ENCODE measurements around the gene ADCY9. TPM values are rescaled to one million over a fixed set of nuclear protein-coding genes. Genes with fewer than 3 reads are reported as not detected.

ADCY9 gene
- total and polyA plus RNA-seq, 5 donors: 13.0 to 31.4 (median 27.0) TPM

DNA sequence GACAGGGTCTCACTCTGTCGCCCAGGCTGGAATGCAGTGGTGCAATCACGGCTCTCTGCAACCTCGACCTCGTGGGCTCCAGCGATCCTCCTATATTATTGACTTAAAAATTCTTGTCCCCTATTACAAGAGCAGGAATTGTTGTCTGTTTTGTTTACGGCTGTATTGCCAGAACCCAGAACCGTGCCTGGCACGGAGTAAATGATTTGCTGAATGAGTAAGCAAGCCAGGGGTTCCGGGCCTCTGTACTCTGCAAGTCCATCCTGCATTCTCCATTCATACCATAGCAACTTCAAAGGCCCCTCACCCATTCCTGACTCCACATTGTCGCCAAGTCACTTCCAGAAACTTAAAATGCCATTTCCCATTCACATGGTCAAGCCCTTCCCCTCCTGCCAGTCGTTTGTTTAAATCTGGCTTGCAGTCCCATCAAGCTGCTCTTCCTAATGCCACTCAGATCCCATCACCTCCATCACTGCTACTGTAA, 6.9 kb downstream of the ADCY9 start:
- H3K9me3 ChIP-seq (ENCODE audit: control insufficient read depth, low read length): no peaks in the 10 kb centered on the region
- no peak overlapping the region for H3K4me3 ChIP-seq (ENCODE audit: low read length)
- intact Hi-C loops (cut with DNase I): no loop called here
- 73% methylated on average over 11 of the region's 11 CpGs for WGBS
- H3K27me3 ChIP-seq (ENCODE audit: control insufficient read depth, insufficient read depth): no peaks in the 10 kb centered on the region
- no peak for ATAC-seq
- no peak for DNase-seq
- H3K4me1 ChIP-seq (ENCODE audit: control insufficient read depth, insufficient read depth, low read length): peaks cover 14% of the 10 kb centered on the region
- no peak overlapping the region for H3K27ac ChIP-seq (ENCODE audit: low read length)

DNA sequence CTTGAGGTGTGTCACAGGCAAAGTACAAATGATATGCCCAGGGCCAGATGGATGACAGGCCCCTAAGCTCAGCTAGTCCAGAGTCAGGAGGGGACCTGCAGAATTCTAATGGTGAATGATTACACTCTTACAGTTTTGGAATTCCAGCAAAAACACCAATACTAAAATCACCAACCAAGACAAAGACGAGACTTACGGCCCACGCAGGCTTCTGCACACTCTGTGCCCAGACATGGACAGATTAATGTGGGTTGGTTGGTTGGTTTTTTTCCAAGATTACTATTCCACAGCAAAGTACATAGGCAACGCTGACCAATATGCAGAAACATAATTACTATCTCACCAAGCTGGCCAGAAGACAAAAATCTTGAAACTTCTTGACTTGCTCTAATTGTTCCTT, 9.7 kb downstream of the ADCY9 start:
- intact Hi-C loops (cut with DNase I): no loop called here
- ATAC-seq: no peak
- Histone ChIP-seq H3K27ac (ENCODE audit: low read length) (no peak overlapping the region), H3K27me3 (ENCODE audit: control insufficient read depth, insufficient read depth) (no peaks in the 10 kb centered on the region), H3K4me1 (ENCODE audit: control insufficient read depth, insufficient read depth, low read length) (peaks cover 11% of the 10 kb centered on the region), H3K9me3 (ENCODE audit: control insufficient read depth, low read length) (no peaks in the 10 kb centered on the region), H3K4me3 (ENCODE audit: low read length) (no peak overlapping the region)
- 93% methylated on average over 4 of the region's 4 CpGs for WGBS
- DNase-seq: no peak

DNA sequence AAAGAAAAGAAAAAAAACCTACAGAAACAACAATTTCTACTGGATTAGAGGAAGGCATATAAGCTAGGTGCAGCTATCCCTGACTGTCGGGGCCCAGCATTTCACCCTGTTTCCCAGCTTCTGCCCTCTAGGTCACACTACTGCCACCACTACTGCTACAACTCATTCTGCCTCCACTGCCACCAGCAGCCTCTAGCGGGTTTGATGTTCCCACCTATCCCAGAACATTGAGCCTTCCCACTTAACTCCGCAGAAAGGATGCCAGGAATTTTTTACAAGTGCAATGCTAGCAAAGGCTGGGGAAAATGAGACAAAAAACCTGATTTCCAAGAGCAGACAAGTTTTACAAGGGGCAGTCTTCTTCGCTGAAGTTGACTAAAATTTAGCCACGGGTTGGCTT, 10.4 kb downstream of the ADCY9 start:
- DNase-seq: no peak
- 93% methylated on average over 5 of the region's 5 CpGs for WGBS

DNA sequence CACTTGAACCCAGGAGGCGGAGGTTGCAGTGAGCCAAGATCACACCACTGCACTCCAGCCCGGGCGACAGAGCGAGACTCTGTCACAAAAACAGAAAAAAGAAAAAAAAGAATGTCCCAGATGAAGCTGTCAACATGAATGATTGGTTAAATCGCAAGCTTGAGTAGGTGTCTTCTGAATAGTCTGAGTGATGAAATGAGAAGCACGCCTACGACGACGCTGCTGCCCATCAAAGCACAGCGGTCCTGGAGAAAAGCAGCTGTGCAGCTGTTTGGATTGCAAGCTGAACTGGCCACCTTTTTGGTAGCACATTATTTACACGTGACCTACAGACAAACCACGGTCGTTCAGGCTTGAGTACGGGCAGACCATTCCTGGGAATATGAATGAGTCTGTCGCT, 12.5 kb downstream of the ADCY9 start:
- 72% methylated on average over 15 of the region's 15 CpGs for WGBS
- DNase-seq (no peak), ATAC-seq (no peak)
- Histone ChIP-seq H3K4me3 (ENCODE audit: low read length) (no peak overlapping the region), H3K27me3 (ENCODE audit: control insufficient read depth, insufficient read depth) (no peaks in the 10 kb centered on the region), H3K4me1 (ENCODE audit: control insufficient read depth, insufficient read depth, low read length) (peaks cover 8% of the 10 kb centered on the region), H3K27ac (ENCODE audit: low read length) (no peak overlapping the region), H3K9me3 (ENCODE audit: control insufficient read depth, low read length) (no peaks in the 10 kb centered on the region)
- intact Hi-C loops (cut with DNase I): no loop called here

More for the DNA sequence above, 10.4 kb downstream of the ADCY9 start:
- no peak overlapping the region for H3K4me3 ChIP-seq (ENCODE audit: low read length)
- no peaks in the 10 kb centered on the region for H3K9me3 ChIP-seq (ENCODE audit: control insufficient read depth, low read length)
- H3K27ac ChIP-seq (ENCODE audit: low read length): no peak overlapping the region
- intact Hi-C loops (cut with DNase I): no loop called here
- no peak for ATAC-seq
- H3K27me3 ChIP-seq (ENCODE audit: control insufficient read depth, insufficient read depth): no peaks in the 10 kb centered on the region
- H3K4me1 ChIP-seq (ENCODE audit: control insufficient read depth, insufficient read depth, low read length): peaks cover 13% of the 10 kb centered on the region

DNA sequence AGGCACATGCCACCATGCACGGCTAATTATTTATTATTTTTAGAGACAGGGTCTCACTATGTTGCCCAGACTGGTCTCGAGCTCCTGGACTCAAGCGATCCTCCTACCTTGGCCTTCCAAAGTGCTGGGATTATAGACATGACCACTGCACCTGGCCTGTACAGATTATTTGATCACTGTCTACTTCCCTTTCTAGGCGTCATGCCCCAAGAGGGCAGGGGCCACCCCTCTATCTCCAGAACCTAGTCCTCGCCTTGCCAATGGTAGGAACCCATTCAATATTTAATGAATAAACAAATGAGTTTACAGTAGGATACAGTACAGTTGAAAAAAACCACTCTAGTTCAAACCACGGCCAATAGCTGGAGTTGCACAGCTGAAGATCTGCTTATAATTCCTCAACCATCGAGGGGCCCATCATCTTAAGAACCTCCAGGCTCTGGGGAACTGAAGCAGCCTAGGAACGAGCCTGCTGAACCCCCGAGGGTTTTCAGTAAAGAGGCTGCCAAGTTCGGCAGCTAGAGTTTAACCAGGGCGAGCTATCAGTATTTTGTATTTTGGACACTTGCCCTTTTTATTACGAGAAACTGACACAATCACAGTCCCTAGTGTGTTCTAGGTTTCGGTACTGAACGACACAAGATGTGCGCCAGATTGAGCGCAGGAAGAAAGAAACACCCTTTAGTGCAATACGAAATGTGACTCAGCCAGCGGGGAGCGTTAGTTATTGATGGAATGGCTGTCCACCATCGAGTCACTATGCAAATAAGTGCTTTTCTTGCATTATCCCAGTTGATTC, 14.6 kb downstream of the ADCY9 start:
- Histone ChIP-seq H3K4me3 (ENCODE audit: low read length) (no peak overlapping the region), H3K4me1 (ENCODE audit: control insufficient read depth, insufficient read depth, low read length) (peaks cover 8% of the 10 kb centered on the region), H3K27ac (ENCODE audit: low read length) (no peak overlapping the region), H3K9me3 (ENCODE audit: control insufficient read depth, low read length) (no peaks in the 10 kb centered on the region), H3K27me3 (ENCODE audit: control insufficient read depth, insufficient read depth) (no peaks in the 10 kb centered on the region)
- DNase-seq (peak in 2 of 3 donors; percentile 65 to 79), ATAC-seq (peak; percentile 83 to 84)
- intact Hi-C loops (cut with DNase I): no loop called here
- WGBS: 54% methylated on average over 20 of the region's 20 CpGs

DNA sequence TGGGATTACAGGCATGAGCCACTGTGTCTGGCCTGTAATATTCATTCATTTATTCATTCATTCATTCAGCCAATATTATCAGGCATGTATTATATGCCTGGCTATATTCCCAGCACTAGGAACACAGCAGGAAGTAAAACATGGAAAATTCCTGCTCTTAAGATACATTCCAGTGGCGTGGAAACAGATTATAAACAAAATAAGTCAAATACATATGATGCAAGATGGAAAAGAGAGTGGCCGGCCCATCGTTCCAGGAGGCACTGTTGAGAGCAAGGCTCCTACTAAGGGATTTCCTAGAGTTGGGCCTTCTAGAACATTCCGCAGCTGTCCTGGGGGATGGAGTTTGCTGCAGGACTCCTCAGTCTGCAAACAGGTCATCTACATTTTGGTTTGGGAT, 17.7 kb downstream of the ADCY9 start:
- Histone ChIP-seq H3K4me1 (ENCODE audit: control insufficient read depth, insufficient read depth, low read length) (peaks cover 5% of the 10 kb centered on the region), H3K27ac (ENCODE audit: low read length) (no peak overlapping the region), H3K9me3 (ENCODE audit: control insufficient read depth, low read length) (no peaks in the 10 kb centered on the region), H3K27me3 (ENCODE audit: control insufficient read depth, insufficient read depth) (no peaks in the 10 kb centered on the region), H3K4me3 (ENCODE audit: low read length) (no peak overlapping the region)
- DNase-seq (no peak), ATAC-seq (no peak)
- WGBS: 81% methylated on average over 4 of the region's 4 CpGs
- intact Hi-C loops (cut with DNase I): no loop called here

DNA sequence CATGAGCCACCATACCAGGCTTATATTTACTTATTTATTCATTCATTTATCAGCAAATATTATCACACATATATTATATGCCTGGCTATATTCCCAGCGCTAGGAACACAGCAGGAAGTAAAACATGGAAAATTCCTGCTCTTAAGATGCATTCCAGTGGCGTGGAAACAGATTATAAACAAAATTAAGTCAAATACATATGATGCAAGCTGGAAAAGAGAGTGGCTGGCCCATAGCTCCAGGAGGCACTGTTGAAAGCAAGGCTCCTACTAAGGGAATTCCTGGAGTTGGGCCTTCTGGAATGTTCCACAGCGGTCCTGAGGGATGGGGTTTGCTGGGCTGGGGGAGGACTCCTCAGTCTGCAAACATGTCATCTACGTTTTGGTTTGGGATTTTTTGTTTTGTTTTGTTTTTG, 18.4 kb downstream of the ADCY9 start:
- ATAC-seq: no peak
- intact Hi-C loops (cut with DNase I): no loop called here
- Histone ChIP-seq H3K9me3 (ENCODE audit: control insufficient read depth, low read length) (no peaks in the 10 kb centered on the region), H3K27me3 (ENCODE audit: control insufficient read depth, insufficient read depth) (no peaks in the 10 kb centered on the region), H3K27ac (ENCODE audit: low read length) (no peak overlapping the region), H3K4me3 (ENCODE audit: low read length) (no peak overlapping the region), H3K4me1 (ENCODE audit: control insufficient read depth, insufficient read depth, low read length) (peaks cover 5% of the 10 kb centered on the region)
- DNase-seq: no peak
- 76% methylated on average over 4 of the region's 4 CpGs for WGBS

DNA sequence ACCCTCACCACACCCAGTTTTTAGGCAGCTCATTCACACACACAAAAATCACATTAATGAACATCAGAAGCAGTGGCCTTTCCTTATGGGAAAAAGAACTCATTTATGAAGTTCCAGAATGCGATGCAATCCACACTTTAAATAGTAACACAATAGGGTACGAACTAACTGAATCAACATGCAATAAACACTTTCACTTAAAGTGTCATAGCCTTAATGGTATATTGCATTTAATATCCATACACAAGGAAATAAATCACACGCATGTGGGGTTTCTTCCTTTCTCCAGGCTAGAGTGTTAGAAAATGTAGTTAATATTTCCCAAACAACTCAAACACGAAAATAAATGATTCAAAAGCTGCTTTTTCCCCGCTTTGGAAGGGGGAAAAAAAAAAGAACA, 19.7 kb downstream of the ADCY9 start:
- WGBS: 62% methylated on average over 5 of the region's 5 CpGs
- H3K27ac ChIP-seq (ENCODE audit: low read length): no peak overlapping the region
- H3K27me3 ChIP-seq (ENCODE audit: control insufficient read depth, insufficient read depth): no peaks in the 10 kb centered on the region
- intact Hi-C loops (cut with DNase I): no loop called here
- H3K4me1 ChIP-seq (ENCODE audit: control insufficient read depth, insufficient read depth, low read length): peaks cover 4% of the 10 kb centered on the region
- DNase-seq (no peak), ATAC-seq (no peak)
- H3K9me3 ChIP-seq (ENCODE audit: control insufficient read depth, low read length): no peaks in the 10 kb centered on the region
- H3K4me3 ChIP-seq (ENCODE audit: low read length): no peak overlapping the region

DNA sequence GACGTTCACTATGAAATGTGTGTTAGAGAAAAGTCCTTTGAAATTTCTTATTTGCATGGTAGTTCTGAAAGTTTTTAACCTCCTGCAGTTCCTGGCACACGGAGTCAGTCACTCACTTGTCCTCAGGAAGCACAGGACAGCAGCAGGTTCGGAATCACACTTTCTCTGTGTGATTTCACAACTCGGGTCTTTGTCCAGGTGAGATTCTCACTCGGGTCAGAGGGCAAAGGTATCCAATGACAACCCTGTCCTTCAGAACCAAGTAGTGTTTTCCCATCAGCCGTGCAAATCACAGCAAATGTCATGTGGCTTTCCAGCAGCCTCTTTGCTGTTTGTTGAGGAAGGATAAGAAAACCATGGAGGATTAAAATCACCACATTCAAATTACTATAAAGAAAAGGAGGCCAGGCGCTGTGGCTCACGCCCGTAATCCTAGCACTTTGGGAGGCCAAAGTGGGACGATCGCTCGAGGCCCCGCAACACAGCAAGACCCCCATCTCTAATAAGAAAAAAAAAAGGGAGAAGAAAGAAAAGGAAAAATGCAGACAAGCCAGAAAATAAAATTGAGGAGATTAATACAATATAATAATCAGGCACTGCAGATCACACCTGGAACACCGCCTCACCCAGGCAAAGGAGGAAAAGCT, 22.0 kb downstream of the ADCY9 start:
- Histone ChIP-seq H3K27me3 (ENCODE audit: control insufficient read depth, insufficient read depth) (no peaks in the 10 kb centered on the region), H3K4me1 (ENCODE audit: control insufficient read depth, insufficient read depth, low read length) (peaks cover 3% of the 10 kb centered on the region), H3K4me3 (ENCODE audit: low read length) (no peak overlapping the region), H3K27ac (ENCODE audit: low read length) (peak overlapping the region; percentile 83), H3K9me3 (ENCODE audit: control insufficient read depth, low read length) (no peaks in the 10 kb centered on the region)
- DNase-seq (peak in 1 of 3 donors; percentile 38), ATAC-seq (no peak)
- 69% methylated on average over 14 of the region's 14 CpGs for WGBS
- intact Hi-C loops (cut with DNase I): no loop called here

DNA sequence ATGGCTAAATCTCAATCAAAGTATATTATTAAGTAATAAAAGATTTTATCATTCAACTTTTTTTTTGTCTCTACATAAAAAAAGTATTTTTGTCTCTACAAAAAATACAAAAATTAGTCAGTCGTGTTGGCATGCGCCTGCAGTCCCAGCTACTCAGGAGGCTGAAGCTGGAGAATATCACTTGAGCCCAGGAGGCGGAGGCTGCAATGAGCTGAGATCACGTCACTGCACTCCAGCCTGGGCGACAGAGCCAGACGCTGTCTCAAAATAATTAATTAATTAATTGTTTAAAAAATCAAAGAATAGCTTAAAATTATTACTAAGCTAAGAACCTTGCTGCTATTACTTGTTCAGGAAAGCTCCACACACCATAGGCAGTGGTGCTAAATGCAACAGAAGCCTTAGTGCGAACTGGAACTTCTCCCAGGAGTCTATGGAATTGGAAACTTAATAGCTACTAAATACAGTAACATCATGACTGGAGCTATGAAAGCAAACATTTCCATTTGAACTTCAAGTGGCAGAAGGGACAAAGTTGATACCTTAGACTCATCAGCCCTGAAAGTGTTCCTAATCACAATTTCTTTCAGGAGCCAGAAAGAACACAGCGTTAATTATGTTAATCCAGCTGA, 22.6 kb downstream of the ADCY9 start:
- DNase-seq: peak; percentile 63 to 79 (median 68)
- peak overlapping the region; percentile 83 for H3K27ac ChIP-seq (ENCODE audit: low read length)
- H3K4me1 ChIP-seq (ENCODE audit: control insufficient read depth, insufficient read depth, low read length): peaks cover 3% of the 10 kb centered on the region
- no peaks in the 10 kb centered on the region for H3K9me3 ChIP-seq (ENCODE audit: control insufficient read depth, low read length)
- intact Hi-C loops (cut with DNase I): no loop called here
- 38% methylated on average over 8 of the region's 8 CpGs for WGBS
- peak overlapping the region; percentile 9 for H3K4me3 ChIP-seq (ENCODE audit: low read length)
- no peaks in the 10 kb centered on the region for H3K27me3 ChIP-seq (ENCODE audit: control insufficient read depth, insufficient read depth)
- ATAC-seq: peak; percentile 43 to 66
